ENCODE data around the gene EIF2B1.
"Not testable (repeated sequence)": the region's sequence is repeated elsewhere in the genome, so short reads cannot be mapped to it uniquely, and the experiment has no call there.

EIF2B1 gene

GRCh38 chr12:123621619-123622530 lies 11.6 kb downstream of the EIF2B1 start:
- DNase-seq = no peak
- intact Hi-C loops (cut with DNase I) = no loop called here

DNA sequence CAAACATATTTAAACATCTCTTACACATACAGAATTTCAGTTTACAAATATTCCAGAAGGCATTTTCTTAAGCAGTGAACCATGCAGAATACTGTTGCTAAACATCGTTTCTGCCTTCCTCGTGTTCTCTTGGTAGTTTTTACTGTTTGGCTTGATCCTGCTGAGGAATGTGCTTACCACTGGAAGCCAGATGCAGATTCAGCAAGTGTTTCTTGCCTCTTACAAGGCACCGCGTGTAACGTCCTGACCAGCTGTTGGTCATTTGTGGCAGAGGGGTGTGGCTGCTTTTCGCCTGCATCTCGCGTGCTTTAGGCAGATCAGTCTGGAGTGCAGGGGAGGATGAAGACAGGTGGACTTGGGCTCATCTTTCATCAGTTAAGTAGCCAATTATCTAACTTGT lies 12.4 kb downstream of the EIF2B1 start:
- no peak for DNase-seq
- intact Hi-C loops (cut with DNase I) = no loop called here

DNA sequence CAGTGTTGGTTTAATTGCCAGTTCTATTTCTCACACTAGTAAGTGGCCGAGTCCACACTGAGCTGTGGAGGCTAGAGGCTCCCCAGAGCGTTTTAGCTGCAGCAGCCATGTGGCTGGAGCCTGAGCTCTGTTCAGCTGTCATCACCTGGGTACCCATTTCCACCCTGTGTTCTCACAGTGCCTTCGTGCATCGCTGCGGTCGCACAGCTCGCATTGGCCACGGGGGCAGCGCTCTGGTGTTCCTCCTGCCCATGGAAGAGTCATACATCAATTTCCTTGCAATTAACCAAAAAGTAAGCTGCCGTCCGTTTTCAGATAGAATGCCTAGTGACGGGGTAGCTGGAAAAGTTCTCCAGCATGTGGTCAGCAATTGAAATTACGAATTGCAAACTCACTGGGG lies 15.9 kb downstream of the EIF2B1 start:
- peak in 1 of 10 donors; percentile 42 for DNase-seq
- intact Hi-C loops (cut with DNase I) = no loop called here

DNA sequence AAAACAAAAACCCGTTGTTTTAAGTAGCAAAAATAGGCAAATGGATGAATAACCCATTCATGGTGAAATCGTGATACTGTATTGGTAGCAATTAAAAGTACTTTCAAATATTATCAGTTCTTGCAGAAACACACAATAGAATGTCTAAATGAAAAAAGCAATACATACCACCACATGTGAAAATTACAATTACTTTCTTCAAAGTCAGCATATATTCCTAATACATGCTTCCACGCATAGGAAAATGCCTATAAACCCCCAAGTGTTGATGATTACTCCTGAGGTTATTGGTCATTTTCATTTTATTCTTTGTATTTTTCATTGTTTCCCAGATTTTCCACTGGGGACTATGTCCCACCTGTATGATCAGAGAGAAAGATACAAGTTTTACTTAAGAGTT lies 16.3 kb downstream of the EIF2B1 start:
- no peak for DNase-seq
- intact Hi-C loops (cut with DNase I) = no loop called here

DNA sequence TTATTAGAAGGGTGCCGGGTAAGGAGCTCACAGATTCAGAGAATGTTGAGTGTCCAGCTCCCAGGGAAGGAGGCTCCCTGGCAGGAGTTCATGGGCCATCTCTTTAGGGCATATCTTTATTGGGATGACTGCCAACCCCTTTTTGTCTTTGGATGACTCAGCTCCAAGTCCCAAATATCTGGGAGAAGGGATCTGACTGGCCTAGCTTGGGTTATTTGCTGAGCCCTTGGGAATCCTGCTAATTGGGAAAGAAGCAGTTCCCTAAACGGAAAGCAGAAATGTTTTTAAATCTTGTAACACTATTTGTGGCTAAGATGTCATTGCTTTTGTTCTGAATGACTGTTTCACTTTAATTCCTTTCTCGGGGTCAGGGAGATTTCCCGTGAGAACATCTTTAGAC lies 19.0 kb downstream of the EIF2B1 start:
- DNase-seq = no peak
- intact Hi-C loops (cut with DNase I) = no loop called here

DNA sequence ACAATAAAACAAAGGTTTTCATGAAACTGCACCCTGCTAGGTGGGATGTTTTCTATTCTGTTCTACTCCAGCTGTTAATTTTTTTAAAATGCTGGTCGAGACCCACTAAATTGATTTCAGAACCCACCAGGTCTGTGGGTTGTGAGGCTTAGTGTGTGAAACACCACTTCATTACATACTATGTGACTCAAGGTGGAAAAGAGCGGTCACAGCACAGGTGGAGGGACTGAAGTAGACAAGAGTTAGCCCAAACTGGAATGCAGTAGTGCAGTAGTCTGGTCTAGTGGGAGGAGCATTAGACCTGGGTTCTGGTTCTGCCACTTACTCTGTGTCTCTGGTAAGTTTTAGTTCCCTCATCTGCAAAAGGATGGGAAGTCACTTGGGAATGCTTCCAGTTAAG lies 19.4 kb downstream of the EIF2B1 start:
- no peak for DNase-seq
- intact Hi-C loops (cut with DNase I) = no loop called here

DNA sequence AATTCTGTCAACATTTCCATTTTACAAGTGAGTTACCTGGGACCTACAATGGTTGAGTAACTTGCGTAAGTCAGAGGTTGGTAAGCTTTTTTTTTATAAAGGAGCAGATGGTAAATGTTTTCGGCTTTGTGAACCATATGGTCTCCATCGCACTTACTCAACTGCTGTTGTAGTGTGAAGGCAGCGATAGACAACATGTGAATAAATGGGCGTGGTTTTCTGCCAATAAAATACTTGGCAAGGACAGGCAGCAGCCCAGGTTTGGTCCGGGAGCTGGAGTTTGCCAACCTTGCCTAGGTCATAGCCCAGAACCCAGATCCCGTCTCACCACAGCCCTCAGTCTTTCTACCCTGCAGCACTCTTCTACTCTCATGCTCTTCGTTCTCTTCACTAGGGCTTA lies 25.3 kb downstream of the EIF2B1 start:
- intact Hi-C loops (cut with DNase I) = no loop called here
- DNase-seq = no peak

DNA sequence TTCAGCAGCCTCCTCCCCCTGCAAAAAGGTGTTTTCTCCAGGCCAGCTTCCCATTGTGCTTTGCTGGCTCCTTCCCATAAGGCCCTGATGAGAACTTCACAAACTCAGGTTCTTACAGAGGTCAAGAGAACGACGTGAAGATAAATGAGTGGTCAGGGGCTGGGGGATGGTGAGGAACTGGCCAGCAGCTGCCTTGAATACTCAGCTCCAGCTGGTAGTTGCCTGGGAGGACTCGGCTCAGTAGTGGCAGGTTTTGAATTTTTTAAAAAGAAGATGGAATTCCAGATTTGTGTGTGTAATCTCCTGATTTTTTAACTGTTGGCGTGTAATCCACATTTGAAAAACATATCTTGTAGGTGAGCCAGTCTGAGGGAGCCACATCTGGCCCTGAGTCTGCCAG lies 25.7 kb downstream of the EIF2B1 start:
- DNase-seq = no peak
- intact Hi-C loops (cut with DNase I) = no loop called here

- DNase-seq; intact Hi-C loops (cut with DNase I): not testable (repeated sequence)
Measured at GRCh38 chr12:123603495-123603894, 30.0 kb downstream of the EIF2B1 start.

GRCh38 chr12:123602651-123603195 lies 30.8 kb downstream of the EIF2B1 start:
- DNase-seq = no peak
- intact Hi-C loops (cut with DNase I) = no loop called here

- DNase-seq = peak; percentile 69 to 98 (median 85)
- intact Hi-C loops (cut with DNase I) = no loop called here
Measured at GRCh38 chr12:123601602-123602489, 31.6 kb downstream of the EIF2B1 start, which contains the start of gene DDX55. DDX55 (plus strand) TSS chr12:123602099; CDS start chr12:123602149, 50 bp downstream.

DNA sequence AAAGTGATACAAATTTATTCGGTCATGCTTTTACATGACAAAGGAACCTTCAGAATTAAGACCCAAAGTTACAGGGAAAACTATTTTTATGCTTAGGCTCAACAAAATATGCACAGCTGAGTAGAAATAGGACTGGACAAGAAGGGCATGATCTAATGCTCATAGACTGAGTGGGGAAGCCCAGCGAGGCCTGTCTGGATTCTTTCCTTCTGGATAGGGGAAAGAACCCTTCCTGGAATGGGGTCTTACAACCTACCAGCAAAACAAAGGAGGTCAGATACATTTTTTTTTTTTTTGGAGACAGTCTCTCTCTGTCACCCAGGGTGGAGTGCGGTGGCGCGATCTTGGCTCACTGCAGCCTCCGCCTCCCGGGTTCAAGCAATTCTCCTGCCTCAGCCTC lies 33.8 kb downstream of the EIF2B1 start:
- intact Hi-C loops (cut with DNase I) = no loop called here

GRCh38 chr12:123599310-123599709 lies 34.2 kb downstream of the EIF2B1 start:
- DNase-seq = no peak
- intact Hi-C loops (cut with DNase I) = no loop called here

More for the DNA sequence above, 33.8 kb downstream of the EIF2B1 start:
- DNase-seq = no peak

DNA sequence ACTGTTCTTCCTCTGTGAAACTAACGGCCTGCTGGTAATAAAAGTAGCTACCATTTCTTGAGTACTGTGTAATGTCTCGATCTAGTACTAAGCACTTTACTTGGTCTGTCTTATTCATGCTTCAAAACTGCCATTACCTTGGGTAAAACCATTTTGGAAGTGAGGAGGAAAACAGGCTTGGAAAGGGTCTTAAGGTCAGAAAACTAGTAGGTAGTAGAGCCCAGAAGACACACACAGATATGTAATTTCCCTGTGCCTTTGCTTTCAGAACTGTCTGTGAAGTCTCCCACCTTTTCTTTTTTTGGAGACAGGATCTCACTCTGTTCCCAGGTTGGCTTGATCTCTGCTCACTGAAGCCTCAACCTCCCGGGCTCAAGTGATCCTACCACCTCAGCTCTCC lies 35.0 kb downstream of the EIF2B1 start:
- intact Hi-C loops (cut with DNase I) = no loop called here
- no peak for DNase-seq

- intact Hi-C loops (cut with DNase I) = no loop called here
- DNase-seq = no peak
Measured at GRCh38 chr12:123597100-123597499, 36.4 kb downstream of the EIF2B1 start.

DNA sequence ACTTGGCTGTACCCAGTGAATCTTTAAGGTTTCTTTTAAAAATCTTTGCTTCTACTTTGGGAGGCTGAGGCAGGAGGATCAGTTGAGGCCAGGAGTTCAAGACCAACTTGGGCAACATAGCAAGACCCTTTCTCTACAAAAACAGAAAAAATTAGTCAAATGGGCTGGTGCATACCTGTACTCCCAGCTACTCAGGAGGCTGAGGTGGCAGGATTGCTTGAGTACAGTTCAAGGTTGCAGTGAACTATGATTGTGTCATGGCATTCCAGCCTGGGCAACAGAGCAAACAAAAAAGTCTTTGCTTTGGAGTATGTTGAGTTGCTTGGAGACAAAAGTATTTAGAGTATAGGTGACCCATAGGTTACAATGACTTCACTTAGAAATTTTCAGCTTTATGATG lies 37.8 kb downstream of the EIF2B1 start:
- intact Hi-C loops (cut with DNase I) = no loop called here
- DNase-seq = no peak

GRCh38 chr12:123591702-123592481 lies 41.6 kb downstream of the EIF2B1 start:
- no peak for DNase-seq
- intact Hi-C loops (cut with DNase I) = no loop called here

GRCh38 chr12:123580772-123581171 lies 52.7 kb downstream of the EIF2B1 start:
- no peak for DNase-seq
- intact Hi-C loops (cut with DNase I) = loop anchor here (5.0 kb wide), 2 partner anchors 48 to 123 kb away; partner anchors contain the start of genes RILPL1 and SNRNP35

DNA sequence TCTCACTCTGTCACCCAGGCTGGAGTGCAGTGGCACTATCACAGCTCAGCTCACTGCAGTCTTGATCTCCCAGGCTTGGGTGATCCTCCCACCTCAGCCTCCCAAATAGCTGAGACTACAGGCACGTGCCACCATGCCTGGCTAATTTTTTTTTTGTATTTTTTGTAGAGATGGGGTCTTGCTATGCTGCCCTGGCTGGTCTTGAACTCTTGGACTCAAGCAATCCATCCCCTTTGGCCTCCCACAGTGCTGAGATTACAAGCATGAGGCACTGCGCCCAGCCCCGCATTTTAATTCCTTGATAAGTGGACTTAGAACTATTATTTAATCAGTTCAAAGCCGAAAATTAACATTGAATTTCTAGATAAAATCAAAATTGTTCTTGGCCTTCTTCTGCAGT lies 54.7 kb downstream of the EIF2B1 start:
- intact Hi-C loops (cut with DNase I); DNase-seq: not testable (repeated sequence)

DNA sequence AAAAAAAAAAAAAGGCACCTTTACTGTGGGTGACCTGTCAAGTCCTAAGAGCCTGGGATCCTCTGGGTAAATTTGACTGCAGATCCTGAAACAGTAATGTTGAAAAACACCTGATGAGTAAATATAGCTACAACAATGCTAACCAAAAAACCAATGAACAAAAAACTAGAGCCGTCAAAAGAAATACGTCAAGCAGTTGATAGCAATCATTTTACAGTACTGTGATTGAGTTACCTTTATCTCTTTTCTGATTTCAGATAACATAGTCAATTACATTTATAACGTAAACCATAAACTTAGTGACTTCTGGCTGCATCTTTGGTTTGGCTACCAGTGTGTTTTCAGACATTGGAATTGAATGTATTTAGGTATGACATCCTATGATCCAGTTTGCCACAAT lies 55.2 kb downstream of the EIF2B1 start:
- intact Hi-C loops (cut with DNase I) = no loop called here
- no peak for DNase-seq
